Left ventricle myocardium inferior (tissue), 1 donor: ENCODE measurements around the gene RASL12. TPM values are rescaled to one million over a fixed set of nuclear protein-coding genes. Genes with fewer than 3 reads are reported as not detected.
A peak's percentile ranks its signal among the peaks of the same experiment; 100 is the strongest.

Experiments used
- DNase-seq: peaks from one replicate; pipeline ENCODE4 v3.0.0-alpha.2; 2020
- H3K27ac ChIP-seq: fragments of 200-600 bp; replicated peaks from 2 replicates; pipeline ENCODE4 v1.8.0; 2021
- H3K27me3 ChIP-seq: fragments of 200-600 bp; 2 replicates; pipeline ENCODE4 v1.8.0; 2021; ENCODE audit warnings: low read depth
- H3K36me3 ChIP-seq: fragments of 200-600 bp; 2 replicates; pipeline ENCODE4 v1.8.0; 2021
- H3K4me1 ChIP-seq: fragments of 200-600 bp; 2 replicates; pipeline ENCODE4 v1.8.0; 2021
- H3K4me3 ChIP-seq: fragments of 200-600 bp; 2 replicates; pipeline ENCODE4 v1.8.0; 2021; ENCODE audit warnings: mild to moderate bottlenecking, moderate library complexity
- H3K9me3 ChIP-seq: fragments of 200-600 bp; replicated peaks from 2 replicates; pipeline ENCODE4 v1.8.0; 2021
- CTCF ChIP-seq: fragments of 200-600 bp; IDR thresholded peaks from 2 replicates; pipeline ENCODE4 v1.8.0; 2021; ENCODE audit warnings: antibody characterized with exemption, mild to moderate bottlenecking, borderline replicate concordance
- intact Hi-C: fragments of 100-400 bp; cut with micrococcal nuclease; formaldehyde crosslinking; loops from one replicate; pipeline ENCODE4 v1.11.0; 2022
- long read RNA-seq: library from polyadenylated mRNA; unstranded; transcript quantifications from one replicate; pipeline ENCODE4 v2.0.0, GENCODE V29; 2021
- total RNA-seq: library from RNA; stranded (reverse); fragmentation: NEBNext Ultra II Directional; extraction: Animal tissue kit (Norgen Biotek cat#: 25700); gene quantifications from one replicate; pipeline ENCODE4 v1.2.1, GENCODE V29; 2021
- donor health status: DM: no; HTN: yes; CAD: no; lungs with severe emphysema.

RASL12 gene
- 12.9 TPM for total RNA-seq
- long read RNA-seq, transcript RASL12-202 (4 exons, 1,523 nt), result minor isoform, 5 of 52 reads
- long read RNA-seq, transcript RASL12-201 (5 exons, 2,640 nt), result major isoform, 28 of 52 reads
- long read RNA-seq, partial matches to known transcripts, result 3 of 52 reads
- long read RNA-seq, other reads (novel, unspliced or antisense), result 16 of 52 reads

GRCh38 chr15:65067645-65068402 is at the start of gene RASL12:
RASL12 (minus strand) TSS chr15:65067991; CDS start chr15:65067835, 156 bp downstream.
- no peak for TF ChIP-seq CTCF
- Histone ChIP-seq H3K36me3 (no peaks in the 10 kb centered on the region), H3K4me3 (peak within 1 kb of the TSS; percentile 72), H3K27me3 (peaks cover 21% of the 10 kb centered on the region), H3K4me1 (peaks cover 90% of the 10 kb centered on the region), H3K27ac (peak within 1 kb of the TSS; percentile 89), H3K9me3 (no peaks in the 10 kb centered on the region)
- peak; percentile 52 for DNase-seq
- intact Hi-C loops, result no loop called here

- no peaks in the 10 kb centered on the region for H3K27me3 ChIP-seq
- intact Hi-C loops, result no loop called here
- H3K4me3 ChIP-seq, result no peak overlapping the region
- no peak overlapping the region for H3K27ac ChIP-seq
- TF ChIP-seq CTCF, result no peak
- DNase-seq, result no peak
- H3K9me3 ChIP-seq, result no peaks in the 10 kb centered on the region
- peaks cover 80% of the 10 kb centered on the region for H3K36me3 ChIP-seq
- H3K4me1 ChIP-seq, result peaks cover 3% of the 10 kb centered on the region
Observed at GRCh38 chr15:65115542-65115941, 47.8 kb upstream of the RASL12 start.

GRCh38 chr15:65115086-65115485 is 47.3 kb upstream of the RASL12 start, which contains the start of gene UBAP1L:
UBAP1L (minus strand) TSS chr15:65115200; CDS start chr15:65106215, 8,985 bp downstream.
- no peak within 1 kb of the TSS for H3K4me3 ChIP-seq
- peaks cover 78% of the 10 kb centered on the region for H3K36me3 ChIP-seq
- H3K27me3 ChIP-seq, result no peaks in the 10 kb centered on the region
- no peak within 1 kb of the TSS for H3K27ac ChIP-seq
- no peak for TF ChIP-seq CTCF
- intact Hi-C loops, result no loop called here
- peaks cover 3% of the 10 kb centered on the region for H3K4me1 ChIP-seq
- H3K9me3 ChIP-seq, result no peaks in the 10 kb centered on the region
- no peak for DNase-seq

- H3K36me3 ChIP-seq, result peaks cover 48% of the 10 kb centered on the region
- H3K27me3 ChIP-seq, result no peaks in the 10 kb centered on the region
- H3K4me1 ChIP-seq, result peaks cover 3% of the 10 kb centered on the region
- no peak for DNase-seq
- intact Hi-C loops, result no loop called here
- peak overlapping the region; percentile 33 for H3K27ac ChIP-seq
- H3K9me3 ChIP-seq, result no peaks in the 10 kb centered on the region
- H3K4me3 ChIP-seq, result no peak overlapping the region
- no peak for TF ChIP-seq CTCF
Observed at GRCh38 chr15:65110676-65111292, 43.0 kb upstream of the RASL12 start.

GRCh38 chr15:65106011-65106590 is 38.3 kb upstream of the RASL12 start:
- DNase-seq, result no peak
- TF ChIP-seq CTCF, result no peak
- Histone ChIP-seq H3K36me3 (peaks cover 35% of the 10 kb centered on the region), H3K27ac (no peak overlapping the region), H3K27me3 (no peaks in the 10 kb centered on the region), H3K4me3 (no peak overlapping the region), H3K4me1 (peaks cover 8% of the 10 kb centered on the region), H3K9me3 (no peaks in the 10 kb centered on the region)
- intact Hi-C loops, result loop anchor here (10.0 kb wide), 1 partner anchor 51 kb away; no protein-coding TSS in a partner anchor
